ENCODE data around the gene WTAP. TPM values are rescaled to one million over a fixed set of nuclear protein-coding genes. Genes with fewer than 3 reads are reported as not detected.
"Not testable (repeated sequence)": the region's sequence is repeated elsewhere in the genome, so short reads cannot be mapped to it uniquely, and the experiment has no call there.

Gene WTAP
- total RNA-seq, 1 experiment from 2014 or later = 111 TPM

GRCh38 chr6:159689001-159689400, 38.3 kb upstream of the WTAP start:
- DNase-seq (ENCODE audit: low read depth in 1 of 2, low spot score in 2 of 2) = no peak
- Histone ChIP-seq H3K4me3 (no peak overlapping the region), H3K9me3 (replicated peaks) (no peaks in the 10 kb centered on the region), H3K27me3 (replicated peaks) (no peaks in the 10 kb centered on the region), H3K4me1 (replicated peaks) (peaks cover 23% of the 10 kb centered on the region), H3K27ac (no peak overlapping the region), H3K36me3 (peaks cover 43% of the 10 kb centered on the region)

GRCh38 chr6:159690135-159690534, 37.2 kb upstream of the WTAP start:
- DNase-seq (ENCODE audit: low read depth in 1 of 2, low spot score in 2 of 2); H3K27ac ChIP-seq; H3K9me3 ChIP-seq (replicated peaks); H3K27me3 ChIP-seq (replicated peaks); H3K4me3 ChIP-seq: not testable (repeated sequence)
- peaks cover 42% of the 10 kb centered on the region for H3K36me3 ChIP-seq
- H3K4me1 ChIP-seq (replicated peaks) = peaks cover 25% of the 10 kb centered on the region

- peak in 1 of 2 experiments; percentile 67 for DNase-seq (ENCODE audit: low read depth in 1 of 2, low spot score in 2 of 2)
- H3K27ac ChIP-seq = peak overlapping the region; percentile 26; the same call in 1 of the 2 replicates
- no peaks in the 10 kb centered on the region for H3K27me3 ChIP-seq (replicated peaks)
- H3K4me3 ChIP-seq = peak overlapping the region; percentile 92; the same call in 1 of the 2 replicates
- peaks cover 32% of the 10 kb centered on the region for H3K4me1 ChIP-seq (replicated peaks)
- H3K9me3 ChIP-seq (replicated peaks) = no peaks in the 10 kb centered on the region
- peaks cover 34% of the 10 kb centered on the region for H3K36me3 ChIP-seq
Observed at GRCh38 chr6:159691133-159691962, 36.0 kb upstream of the WTAP start.

GRCh38 chr6:159691963-159692287, 35.4 kb upstream of the WTAP start:
- peaks cover 28% of the 10 kb centered on the region for H3K36me3 ChIP-seq
- H3K27ac ChIP-seq = no peak overlapping the region
- H3K9me3 ChIP-seq (replicated peaks) = no peaks in the 10 kb centered on the region
- peak overlapping the region; percentile 92 for H3K4me3 ChIP-seq
- DNase-seq (ENCODE audit: low read depth in 1 of 2, low spot score in 2 of 2) = no peak
- peaks cover 33% of the 10 kb centered on the region for H3K4me1 ChIP-seq (replicated peaks)
- H3K27me3 ChIP-seq (replicated peaks) = no peaks in the 10 kb centered on the region

GRCh38 chr6:159692303-159693127, 34.8 kb upstream of the WTAP start:
- H3K36me3 ChIP-seq = peaks cover 24% of the 10 kb centered on the region
- DNase-seq (ENCODE audit: low read depth in 1 of 2, low spot score in 2 of 2) = peak; percentile 56 to 62

GRCh38 chr6:159693128-159693893, 34.0 kb upstream of the WTAP start, which contains the start of gene SOD2:
Gene SOD2 (minus strand): TSS chr6:159693241. CDS start chr6:159693167, 74 bp downstream.
- no peaks in the 10 kb centered on the region for H3K9me3 ChIP-seq (replicated peaks)
- peak; percentile 81 to 93 for DNase-seq (ENCODE audit: low read depth in 1 of 2, low spot score in 2 of 2)

More at GRCh38 chr6:159692303-159693127, 34.8 kb upstream of the WTAP start:
- H3K4me1 ChIP-seq (replicated peaks) = peaks cover 33% of the 10 kb centered on the region
- H3K9me3 ChIP-seq (replicated peaks) = no peaks in the 10 kb centered on the region
- peak overlapping the region; percentile 93 for H3K27ac ChIP-seq
- peak overlapping the region; percentile 92 for H3K4me3 ChIP-seq
- H3K27me3 ChIP-seq (replicated peaks) = no peaks in the 10 kb centered on the region

GRCh38 chr6:159693894-159694545, 33.3 kb upstream of the WTAP start:
- DNase-seq (ENCODE audit: low read depth in 1 of 2, low spot score in 2 of 2) = no peak
- Histone ChIP-seq H3K27ac (no peak overlapping the region; the same call in 1 of the 2 replicates), H3K36me3 (peaks cover 17% of the 10 kb centered on the region), H3K4me1 (replicated peaks) (peaks cover 33% of the 10 kb centered on the region), H3K27me3 (replicated peaks) (no peaks in the 10 kb centered on the region), H3K9me3 (replicated peaks) (no peaks in the 10 kb centered on the region), H3K4me3 (peak overlapping the region; percentile 92)

More at GRCh38 chr6:159693128-159693893, 34.0 kb upstream of the WTAP start, which contains the start of gene SOD2:
- peaks cover 19% of the 10 kb centered on the region for H3K36me3 ChIP-seq
- H3K4me3 ChIP-seq = peak within 1 kb of the TSS; percentile 92
- no peaks in the 10 kb centered on the region for H3K27me3 ChIP-seq (replicated peaks)
- H3K27ac ChIP-seq = peak within 1 kb of the TSS; percentile 93
- H3K4me1 ChIP-seq (replicated peaks) = peaks cover 33% of the 10 kb centered on the region

GRCh38 chr6:159695984-159696383, 31.3 kb upstream of the WTAP start:
- DNase-seq (ENCODE audit: low read depth in 1 of 2, low spot score in 2 of 2) = peak in 1 of 2 experiments; percentile 30
- H3K9me3 ChIP-seq (replicated peaks) = no peaks in the 10 kb centered on the region
- H3K4me1 ChIP-seq (replicated peaks) = peaks cover 36% of the 10 kb centered on the region
- H3K27me3 ChIP-seq (replicated peaks) = no peaks in the 10 kb centered on the region
- H3K36me3 ChIP-seq = peaks cover 7% of the 10 kb centered on the region
- H3K27ac ChIP-seq = no peak overlapping the region
- H3K4me3 ChIP-seq = no peak overlapping the region

- Histone ChIP-seq H3K27ac (no peak overlapping the region), H3K9me3 (replicated peaks) (no peaks in the 10 kb centered on the region), H3K27me3 (replicated peaks) (no peaks in the 10 kb centered on the region), H3K36me3 (no peaks in the 10 kb centered on the region), H3K4me1 (replicated peaks) (peaks cover 20% of the 10 kb centered on the region), H3K4me3 (no peak overlapping the region)
- no peak for DNase-seq (ENCODE audit: low read depth in 1 of 2, low spot score in 2 of 2)
Observed at GRCh38 chr6:159700970-159701369, 26.3 kb upstream of the WTAP start.

GRCh38 chr6:159701413-159701999, 25.8 kb upstream of the WTAP start:
- H3K27me3 ChIP-seq (replicated peaks) = no peaks in the 10 kb centered on the region
- peaks cover 14% of the 10 kb centered on the region for H3K4me1 ChIP-seq (replicated peaks)
- peak; percentile 49 to 53 for DNase-seq (ENCODE audit: low read depth in 1 of 2, low spot score in 2 of 2)
- H3K4me3 ChIP-seq = no peak overlapping the region
- no peaks in the 10 kb centered on the region for H3K9me3 ChIP-seq (replicated peaks)
- H3K36me3 ChIP-seq = no peaks in the 10 kb centered on the region
- no peak overlapping the region for H3K27ac ChIP-seq

- not testable (repeated sequence) for H3K9me3 ChIP-seq (replicated peaks); H3K4me1 ChIP-seq (replicated peaks); H3K27ac ChIP-seq
Observed at GRCh38 chr6:159710603-159711002, 16.7 kb upstream of the WTAP start.

GRCh38 chr6:159712389-159712788, 14.9 kb upstream of the WTAP start:
- not testable (repeated sequence) for H3K27me3 ChIP-seq (replicated peaks); H3K27ac ChIP-seq; H3K9me3 ChIP-seq (replicated peaks); H3K4me3 ChIP-seq; DNase-seq (ENCODE audit: low read depth in 1 of 2, low spot score in 2 of 2); H3K4me1 ChIP-seq (replicated peaks); H3K36me3 ChIP-seq

More at GRCh38 chr6:159710603-159711002, 16.7 kb upstream of the WTAP start:
- not testable (repeated sequence) for DNase-seq (ENCODE audit: low read depth in 1 of 2, low spot score in 2 of 2); H3K4me3 ChIP-seq; H3K27me3 ChIP-seq (replicated peaks); H3K36me3 ChIP-seq
